Skeletal muscle satellite cell (primary cell): ENCODE results near the gene A1CF.
"Not testable (repeated sequence)": the region's sequence is repeated elsewhere in the genome, so short reads cannot be mapped to it uniquely, and the experiment has no call there.

Experiments used
- H3K27me3 ChIP-seq: 2 replicates; pipeline ENCODE4 v1.7.0; 2013; ENCODE audit warnings: low read length; ENCODE audit not compliant: control insufficient read depth, insufficient read depth
- H3K36me3 ChIP-seq: 2 replicates; pipeline ENCODE4 v1.7.0; 2013; ENCODE audit warnings: mild to moderate bottlenecking, control low read depth, low read length; ENCODE audit not compliant: insufficient read depth
- H3K4me1 ChIP-seq: 2 replicates; pipeline ENCODE4 v1.7.0; 2013; ENCODE audit warnings: low read length; ENCODE audit not compliant: control insufficient read depth, insufficient read depth
- H3K4me2 ChIP-seq: 2 replicates; pipeline ENCODE4 v1.7.0; 2013; ENCODE audit warnings: mild to moderate bottlenecking, low read length
- H3K4me3 ChIP-seq: 2 replicates; pipeline ENCODE4 v1.7.0; 2013; ENCODE audit warnings: low read length
- H3K9ac ChIP-seq: 2 replicates; pipeline ENCODE4 v1.7.0; 2013; ENCODE audit warnings: mild to moderate bottlenecking, low read depth, low read length, moderate library complexity
- H3K9me3 ChIP-seq: replicated peaks from 2 replicates; pipeline ENCODE4 v1.7.0; 2013; ENCODE audit warnings: mild to moderate bottlenecking, control low read depth, low read length

A1CF gene

DNA sequence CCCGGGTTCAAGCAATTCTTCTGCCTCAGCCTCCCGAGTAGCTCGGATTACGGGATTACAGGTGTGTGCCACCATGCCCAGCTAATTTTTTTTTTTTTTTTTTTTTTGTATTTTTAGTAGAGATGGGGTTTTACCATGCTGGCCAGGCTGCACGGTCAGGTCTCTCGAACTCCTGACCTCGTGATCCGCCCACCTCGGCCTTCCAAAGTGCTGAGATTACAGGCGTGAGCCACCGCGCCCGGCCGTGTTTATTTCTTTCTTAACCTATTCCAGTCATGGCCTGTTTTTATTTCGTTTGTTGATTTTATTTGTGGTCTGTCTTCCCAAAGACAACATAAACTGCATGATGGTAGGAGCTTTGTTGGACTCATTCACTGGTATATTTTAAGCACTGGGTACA, 20.4 kb upstream of the A1CF start:
- H3K4me1 ChIP-seq, H3K9ac ChIP-seq, H3K4me3 ChIP-seq, H3K9me3 ChIP-seq, H3K36me3 ChIP-seq, H3K27me3 ChIP-seq, H3K4me2 ChIP-seq: not testable (repeated sequence)

DNA sequence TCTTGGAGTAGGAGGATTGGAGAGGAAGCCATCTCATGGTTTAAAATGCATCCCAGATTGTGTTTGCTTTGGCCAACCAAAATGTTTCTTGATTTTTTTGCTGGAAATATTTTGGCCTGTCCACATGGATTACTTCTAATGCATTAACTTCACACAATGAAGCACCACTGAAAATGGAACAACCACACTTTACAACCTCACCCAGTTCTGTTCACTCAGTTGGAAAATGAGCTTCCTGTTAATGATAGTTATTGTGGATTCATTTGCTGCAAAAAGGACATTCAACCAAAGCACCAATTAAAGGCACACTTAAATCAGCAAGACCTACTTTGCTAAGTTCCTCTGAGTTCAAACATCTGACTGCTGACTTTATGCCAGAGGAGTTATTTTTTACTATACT, 11.3 kb upstream of the A1CF start:
- H3K4me1 ChIP-seq: no peaks in the 10 kb centered on the region

DNA sequence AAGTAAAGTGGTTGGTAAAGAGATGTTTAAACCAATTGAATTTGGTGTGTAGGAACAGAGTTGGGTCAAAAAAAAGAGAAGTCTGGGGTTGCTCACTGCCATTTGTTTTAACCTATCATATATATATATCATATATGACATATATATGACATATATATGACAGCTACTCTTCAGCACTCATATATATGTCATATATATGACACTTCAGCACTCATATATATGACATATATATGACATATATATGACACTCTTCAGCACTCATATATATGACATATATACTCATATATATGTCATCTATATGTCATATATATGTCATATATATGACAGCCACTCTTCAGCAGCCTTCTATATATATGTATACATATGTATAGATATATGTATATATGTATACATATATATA, 8.9 kb upstream of the A1CF start:
- H3K27me3 ChIP-seq: peaks cover 21% of the 10 kb centered on the region
- no peak overlapping the region for H3K4me3 ChIP-seq
- no peak overlapping the region for H3K9ac ChIP-seq
- H3K36me3 ChIP-seq: no peaks in the 10 kb centered on the region
- no peaks in the 10 kb centered on the region for H3K4me1 ChIP-seq
- H3K4me2 ChIP-seq: no peak overlapping the region
- no peaks in the 10 kb centered on the region for H3K9me3 ChIP-seq

More for the DNA sequence above, 11.3 kb upstream of the A1CF start:
- Histone ChIP-seq H3K9me3 (no peaks in the 10 kb centered on the region), H3K4me2 (no peak overlapping the region), H3K36me3 (no peaks in the 10 kb centered on the region), H3K27me3 (peaks cover 13% of the 10 kb centered on the region), H3K9ac (no peak overlapping the region), H3K4me3 (no peak overlapping the region)

DNA sequence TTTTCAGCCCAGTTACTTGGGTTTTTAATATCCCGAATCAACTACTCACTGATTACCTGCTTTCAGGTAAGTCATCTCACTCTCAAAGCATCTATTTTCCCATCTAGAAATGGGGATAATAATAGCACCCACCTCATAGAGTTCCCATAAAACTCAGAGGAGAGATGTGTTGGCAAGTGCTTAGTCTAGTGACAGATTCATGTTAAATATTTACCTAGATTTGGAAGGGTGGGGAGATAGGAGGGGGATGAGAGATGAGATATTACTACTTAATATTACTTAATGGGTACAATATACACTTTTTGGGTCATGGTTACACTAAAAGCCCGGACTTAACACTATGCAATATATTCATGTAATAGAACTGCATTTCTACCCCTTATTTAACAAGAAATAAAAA, 7.0 kb upstream of the A1CF start:
- H3K4me1 ChIP-seq: no peaks in the 10 kb centered on the region
- H3K4me3 ChIP-seq: no peak overlapping the region
- no peaks in the 10 kb centered on the region for H3K36me3 ChIP-seq

DNA sequence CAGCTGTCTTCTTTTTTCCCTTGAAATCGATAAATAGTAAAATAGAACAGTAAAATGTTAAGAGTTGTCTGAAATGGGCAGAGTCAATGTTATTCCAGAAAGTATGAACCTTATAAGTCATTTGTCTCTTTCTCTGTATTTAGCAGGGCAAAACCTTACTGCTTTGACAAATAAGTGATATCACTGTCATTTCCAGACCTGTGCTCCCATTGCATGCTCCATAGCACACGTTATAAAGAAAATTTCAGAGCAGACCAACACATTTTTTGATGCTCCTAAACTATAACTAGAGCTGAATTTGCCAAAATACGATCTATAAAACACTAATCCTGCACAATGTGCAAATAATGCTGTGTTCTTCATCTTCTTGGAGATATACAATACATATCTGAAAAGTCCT, 1.1 kb downstream of the A1CF start:
- Histone ChIP-seq H3K9me3 (no peaks in the 10 kb centered on the region), H3K4me2 (no peak overlapping the region), H3K36me3 (no peaks in the 10 kb centered on the region), H3K4me1 (no peaks in the 10 kb centered on the region), H3K9ac (no peak overlapping the region), H3K4me3 (no peak overlapping the region), H3K27me3 (peaks cover 26% of the 10 kb centered on the region)

More for the DNA sequence above, 7.0 kb upstream of the A1CF start:
- no peak overlapping the region for H3K4me2 ChIP-seq
- H3K9me3 ChIP-seq: no peaks in the 10 kb centered on the region
- H3K9ac ChIP-seq: no peak overlapping the region
- peaks cover 22% of the 10 kb centered on the region for H3K27me3 ChIP-seq

DNA sequence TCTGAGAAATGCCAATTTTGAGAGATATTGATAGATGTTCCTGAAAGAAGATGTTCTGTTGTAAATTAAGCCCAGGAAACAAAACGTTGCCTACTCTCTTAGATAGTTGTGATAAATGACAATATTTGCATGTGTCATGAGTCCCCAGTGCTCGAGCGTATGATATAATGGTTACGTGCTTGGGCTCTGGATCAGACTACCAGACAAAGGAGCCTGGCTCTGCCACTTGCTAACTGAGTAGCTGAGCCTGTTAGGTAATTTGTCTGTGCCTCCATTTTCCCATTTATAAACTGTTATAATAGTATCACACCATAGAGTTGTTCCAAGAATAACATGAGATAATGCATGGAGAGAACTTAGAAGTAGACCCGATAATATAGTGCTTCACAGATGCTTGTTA, 1.8 kb downstream of the A1CF start:
- H3K36me3 ChIP-seq: no peaks in the 10 kb centered on the region
- H3K4me2 ChIP-seq: no peak overlapping the region
- no peaks in the 10 kb centered on the region for H3K9me3 ChIP-seq
- no peak overlapping the region for H3K9ac ChIP-seq
- H3K27me3 ChIP-seq: peaks cover 28% of the 10 kb centered on the region
- no peaks in the 10 kb centered on the region for H3K4me1 ChIP-seq
- no peak overlapping the region for H3K4me3 ChIP-seq

DNA sequence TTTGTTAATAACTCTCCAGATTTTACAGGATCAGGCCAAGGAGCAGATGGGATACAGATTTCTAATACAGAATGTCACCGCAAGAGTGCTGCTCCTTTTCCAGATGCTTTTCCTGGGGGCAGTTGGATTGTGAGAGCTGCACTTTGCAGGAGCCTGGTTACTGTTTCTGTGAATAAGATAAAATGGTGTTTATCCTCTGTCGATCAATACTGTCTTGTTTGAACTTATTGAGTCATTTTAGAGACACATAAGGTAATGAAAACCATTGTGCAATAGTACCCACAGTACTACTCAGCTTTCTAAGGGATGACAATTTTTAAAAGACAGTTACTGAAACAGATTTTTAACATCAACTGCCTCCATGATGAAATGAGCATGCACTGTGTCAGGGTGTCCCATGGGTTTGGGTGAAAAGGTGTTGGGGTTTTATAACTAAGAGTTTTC, 2.9 kb downstream of the A1CF start:
- Histone ChIP-seq H3K4me1 (no peaks in the 10 kb centered on the region), H3K4me2 (no peak overlapping the region), H3K36me3 (no peaks in the 10 kb centered on the region), H3K9ac (no peak overlapping the region), H3K4me3 (no peak overlapping the region), H3K9me3 (no peaks in the 10 kb centered on the region), H3K27me3 (peaks cover 29% of the 10 kb centered on the region)

DNA sequence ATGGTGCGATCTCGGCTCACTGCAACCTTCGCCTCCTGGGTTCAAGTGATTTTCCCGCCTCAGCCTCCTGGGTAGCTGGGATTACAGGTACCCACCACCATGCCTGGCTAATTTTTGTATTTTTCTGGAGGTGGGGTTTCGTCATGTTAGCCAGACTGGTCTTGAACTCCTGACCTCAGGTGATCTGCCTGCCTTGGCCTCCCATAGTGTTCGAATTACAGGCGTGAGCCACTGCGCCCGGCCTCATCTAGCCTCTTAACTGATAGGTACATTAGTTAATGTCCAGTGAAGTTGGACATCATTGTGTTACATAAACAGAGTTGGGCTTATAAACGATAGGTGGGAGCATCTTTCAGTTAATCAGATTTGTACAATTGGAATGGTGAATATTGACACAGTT, 4.4 kb downstream of the A1CF start:
- H3K9ac ChIP-seq, H3K4me3 ChIP-seq, H3K36me3 ChIP-seq, H3K9me3 ChIP-seq, H3K4me2 ChIP-seq, H3K4me1 ChIP-seq: not testable (repeated sequence)
- H3K27me3 ChIP-seq: peaks cover 34% of the 10 kb centered on the region

DNA sequence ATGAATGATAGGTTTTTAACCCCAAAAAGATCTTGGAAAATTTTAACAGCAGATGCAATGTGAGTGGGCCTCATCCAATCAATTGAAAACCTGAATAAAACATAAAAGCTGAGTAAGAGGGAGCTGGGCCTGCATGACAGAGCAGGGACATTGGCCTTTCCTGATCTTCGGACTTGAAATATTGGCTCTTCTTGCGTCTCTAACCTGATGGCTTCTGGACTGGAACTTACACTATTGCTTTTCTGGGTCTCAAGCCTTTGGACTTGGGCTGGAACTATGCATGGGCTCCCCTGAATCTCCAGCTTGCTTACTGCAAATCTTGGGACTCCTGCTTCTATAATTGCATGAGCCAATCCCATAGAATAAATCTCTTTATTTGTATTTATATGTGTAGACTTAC, 9.0 kb downstream of the A1CF start:
- H3K4me1 ChIP-seq: no peaks in the 10 kb centered on the region
- H3K9ac ChIP-seq: no peak overlapping the region
- H3K27me3 ChIP-seq: peaks cover 37% of the 10 kb centered on the region
- no peaks in the 10 kb centered on the region for H3K36me3 ChIP-seq
- H3K9me3 ChIP-seq: no peaks in the 10 kb centered on the region
- H3K4me2 ChIP-seq: no peak overlapping the region
- H3K4me3 ChIP-seq: no peak overlapping the region

DNA sequence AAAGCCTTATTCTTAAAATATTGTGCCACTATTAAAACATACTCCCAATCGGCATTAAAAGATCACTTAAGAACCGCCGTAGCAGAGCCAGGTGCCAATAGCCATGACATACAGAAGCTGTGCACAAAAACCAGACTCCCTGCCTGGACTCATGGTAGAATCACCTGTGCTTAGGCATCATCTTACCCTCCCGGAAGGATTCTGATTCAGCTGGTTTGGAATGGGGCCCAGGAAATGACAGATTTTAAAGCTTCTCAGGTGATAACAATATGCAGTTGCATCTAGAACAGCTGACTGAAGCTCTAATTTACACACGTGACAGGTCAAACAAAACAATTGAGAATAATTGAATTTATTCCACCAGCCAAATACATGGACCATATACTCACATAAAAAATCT, 10.7 kb downstream of the A1CF start:
- Histone ChIP-seq H3K27me3 (peaks cover 51% of the 10 kb centered on the region), H3K4me1 (no peaks in the 10 kb centered on the region), H3K4me2 (no peak overlapping the region), H3K9me3 (no peaks in the 10 kb centered on the region), H3K36me3 (no peaks in the 10 kb centered on the region), H3K9ac (no peak overlapping the region), H3K4me3 (no peak overlapping the region)

DNA sequence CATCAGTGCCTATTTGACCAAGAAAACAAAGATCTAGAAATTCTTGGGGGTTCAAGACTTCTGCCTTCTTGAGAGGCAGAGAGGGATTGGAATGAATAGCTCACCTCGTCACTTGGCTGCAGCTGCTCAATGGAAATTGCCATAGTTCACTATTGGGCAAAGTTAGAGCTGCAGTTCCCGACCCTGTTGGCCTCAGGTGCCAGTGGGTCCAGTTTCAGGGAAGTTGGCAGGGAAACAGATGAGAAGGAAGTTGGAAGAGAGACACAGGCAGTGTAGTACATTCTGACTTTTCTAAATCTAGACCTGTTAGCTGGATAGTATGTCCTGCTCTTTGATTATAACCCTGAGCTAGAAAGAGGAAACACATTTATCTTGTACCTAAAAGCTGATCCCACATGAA, 19.1 kb downstream of the A1CF start:
- peaks cover 49% of the 10 kb centered on the region for H3K27me3 ChIP-seq
- no peaks in the 10 kb centered on the region for H3K4me1 ChIP-seq
- no peak overlapping the region for H3K4me3 ChIP-seq
- H3K36me3 ChIP-seq: no peaks in the 10 kb centered on the region
- no peak overlapping the region for H3K9ac ChIP-seq
- H3K9me3 ChIP-seq: no peaks in the 10 kb centered on the region
- no peak overlapping the region for H3K4me2 ChIP-seq

DNA sequence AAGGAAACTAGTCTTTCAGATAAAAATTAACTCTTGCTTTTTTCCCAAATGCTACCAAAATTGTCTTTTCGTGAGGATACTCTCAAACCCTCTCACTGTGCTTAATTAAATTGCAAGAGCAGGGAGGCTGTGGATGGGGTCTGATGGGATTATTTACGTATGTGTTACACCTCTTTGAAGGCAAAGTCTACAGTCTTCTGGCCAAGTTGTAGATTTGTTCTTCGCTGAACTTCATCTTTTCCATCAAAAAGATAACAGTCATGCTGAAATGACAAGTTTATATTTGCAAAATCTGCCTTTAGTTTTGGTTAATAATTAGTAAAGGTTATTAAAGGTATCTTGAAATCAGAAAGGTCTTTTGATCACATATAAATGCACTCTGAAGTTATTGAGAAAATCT, 22.7 kb downstream of the A1CF start:
- no peak overlapping the region for H3K9ac ChIP-seq
- no peaks in the 10 kb centered on the region for H3K9me3 ChIP-seq
- H3K27me3 ChIP-seq: peaks cover 20% of the 10 kb centered on the region
- no peaks in the 10 kb centered on the region for H3K36me3 ChIP-seq
- no peak overlapping the region for H3K4me3 ChIP-seq
- H3K4me2 ChIP-seq: no peak overlapping the region
- H3K4me1 ChIP-seq: no peaks in the 10 kb centered on the region
